GM21717 (cell line): Measurements from ENCODE around the gene FZD10.

Source experiments
- ATAC-seq: cut with Tn5 transposase; IDR thresholded peaks from one replicate; pipeline ENCODE4 v1.9.1; 2021; ENCODE audit warnings: mild to moderate bottlenecking, moderate library complexity; ENCODE audit not compliant: unreplicated experiment

The FZD10 gene

GRCh38 chr12:130202201-130202600 is 39.9 kb downstream of the FZD10 start:
- no peak for ATAC-seq

- ATAC-seq = no peak
These were observed 40.9 kb downstream of the FZD10 start for GRCh38 chr12:130203151-130203550.

DNA sequence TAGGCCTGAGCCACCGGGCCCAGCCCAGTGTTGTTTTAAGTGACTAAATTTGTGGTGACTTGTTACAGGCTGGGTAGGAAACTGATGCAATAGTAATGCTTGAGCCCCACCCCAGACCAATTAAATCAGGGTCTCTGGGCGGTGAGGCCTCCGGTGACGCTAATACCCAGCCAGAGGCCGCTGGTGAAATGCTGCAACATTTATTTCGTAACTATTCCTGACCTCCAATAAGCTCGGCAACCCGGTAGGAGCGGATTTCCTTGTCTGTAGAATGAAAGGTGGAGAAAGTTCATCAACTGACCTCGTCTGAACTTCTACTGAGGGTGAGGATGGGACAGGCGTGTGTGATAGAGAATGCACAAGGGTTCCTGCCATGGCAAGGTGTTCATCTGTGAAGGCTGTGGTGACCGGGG is 42.3 kb downstream of the FZD10 start:
- ATAC-seq = no peak

DNA sequence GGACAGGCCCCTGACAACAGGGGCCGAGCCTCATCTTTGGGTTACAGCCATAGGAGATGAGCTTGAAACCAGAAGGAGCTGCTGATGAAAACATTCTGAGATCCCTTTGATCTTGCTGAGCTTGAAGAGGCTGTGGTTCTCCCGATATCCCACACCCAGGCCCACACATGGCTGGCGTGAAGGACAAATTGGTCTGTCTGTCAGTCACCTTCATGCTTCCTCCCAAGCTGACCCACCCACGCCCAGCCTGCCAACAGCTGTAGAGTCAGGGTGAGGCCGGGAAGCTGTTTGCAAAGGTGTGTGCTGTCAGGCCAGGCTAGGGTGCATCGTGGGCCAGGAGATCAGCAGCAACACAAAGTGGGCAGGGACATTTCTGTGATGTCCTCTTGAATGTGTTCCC is 43.2 kb downstream of the FZD10 start:
- ATAC-seq = no peak

GRCh38 chr12:130212384-130212989 is 50.2 kb downstream of the FZD10 start:
- ATAC-seq = no peak

DNA sequence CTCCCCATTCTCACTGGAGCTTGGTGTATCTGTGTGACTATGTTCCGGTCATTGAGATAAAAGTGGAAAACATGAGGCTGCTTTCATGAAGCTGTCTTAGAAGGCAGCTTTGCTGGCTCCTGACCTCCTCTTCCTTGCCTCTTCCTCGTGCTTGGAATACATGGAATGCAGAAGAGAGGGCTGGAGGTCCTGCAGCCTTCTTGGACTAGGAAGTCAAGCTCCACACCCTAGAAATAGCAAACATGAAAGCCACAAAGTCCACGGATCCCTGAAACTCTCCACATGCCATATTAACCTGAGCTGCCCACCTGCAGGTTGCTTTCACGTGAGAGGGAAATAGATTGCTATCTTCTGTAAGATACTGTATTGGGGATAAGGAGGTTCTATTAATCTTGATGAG is 51.0 kb downstream of the FZD10 start:
- ATAC-seq = no peak

DNA sequence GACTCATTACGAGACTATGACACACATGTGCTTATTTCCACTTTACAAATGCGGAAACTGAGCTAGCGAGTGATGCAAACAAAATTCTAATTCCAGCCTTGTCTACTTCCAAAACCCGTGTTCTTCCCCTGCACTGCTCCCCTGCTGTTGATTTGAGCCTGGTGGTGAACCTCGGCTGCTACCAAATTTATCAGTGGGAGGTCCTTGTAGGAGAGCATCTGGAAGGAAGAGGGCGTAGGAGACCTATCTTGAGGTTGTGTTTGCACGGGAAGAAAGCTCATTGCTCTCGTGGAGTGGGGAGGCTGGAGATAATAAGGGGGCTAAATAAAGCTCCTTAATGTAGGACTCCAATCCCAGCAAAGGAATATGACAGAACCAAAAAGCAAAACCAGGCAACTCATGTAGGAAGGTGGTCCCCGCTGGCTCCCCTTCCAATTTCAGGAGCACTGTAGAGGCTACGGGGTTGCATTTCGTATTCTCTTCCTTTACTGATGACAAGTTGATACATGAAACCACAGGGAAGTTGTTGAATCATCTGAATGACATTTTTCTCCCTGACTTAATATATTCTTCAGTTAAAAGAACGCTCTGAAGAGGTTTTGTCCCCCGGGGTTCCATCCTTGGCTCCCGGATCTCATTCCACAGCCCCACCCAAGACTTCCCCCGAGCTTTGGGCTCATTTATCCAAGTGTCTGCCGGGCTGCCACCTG is 52.6 kb downstream of the FZD10 start:
- ATAC-seq = no peak
